HUES6 (cell line): Measurements from ENCODE around the gene YY1AP1.
"Not testable (repeated sequence)": the region's sequence is repeated elsewhere in the genome, so short reads cannot be mapped to it uniquely, and the experiment has no call there.

ENCODE experiments used
- H3K27ac ChIP-seq: 2 replicates; pipeline ENCODE4 v1.7.0; 2013; ENCODE audit warnings: low read depth, mild to moderate bottlenecking, low read length, inconsistent platforms
- H3K27me3 ChIP-seq: 2 replicates; pipeline ENCODE4 v1.6.1; 2013; ENCODE audit warnings: low read length; ENCODE audit not compliant: control insufficient read depth, insufficient read depth
- H3K36me3 ChIP-seq: 2 replicates; pipeline ENCODE4 v1.6.1; 2013; ENCODE audit warnings: low read length; ENCODE audit not compliant: control insufficient read depth, insufficient read depth
- H3K4me1 ChIP-seq: 2 replicates; pipeline ENCODE4 v1.6.1; 2013; ENCODE audit warnings: low read length; ENCODE audit not compliant: control insufficient read depth, insufficient read depth
- H3K4me3 ChIP-seq: 2 replicates; pipeline ENCODE4 v1.5.1; 2013; ENCODE audit warnings: low read depth, low read length
- H3K9ac ChIP-seq: one replicate; pipeline ENCODE4 v1.6.1; 2013; ENCODE audit warnings: mild to moderate bottlenecking, low read length
- H3K9me3 ChIP-seq: 2 replicates; pipeline ENCODE4 v1.6.1; 2013; ENCODE audit warnings: low read depth, low read length; ENCODE audit not compliant: control insufficient read depth, insufficient read depth

The YY1AP1 gene

GRCh38 chr1:155688324-155689080, at the start of gene YY1AP1:
TSS of gene YY1AP1 (minus strand) at chr1:155688774. CDS start at chr1:155680436, 8,338 bp downstream.
- Histone ChIP-seq H3K4me1 (0 out of 2 replicates have a peak, but pooled peaks cover 4% of the 10 kb centered on the region), H3K9me3 (peaks cover 24% of the 10 kb centered on the region; the same call in 1 of the 2 replicates), H3K27me3 (no peaks in the 10 kb centered on the region), H3K9ac (peak within 1 kb of the TSS; percentile 99), H3K27ac (peak within 1 kb of the TSS; percentile 99), H3K4me3 (peak within 1 kb of the TSS; percentile 97), H3K36me3 (peaks cover 32% of the 10 kb centered on the region)

- Histone ChIP-seq H3K36me3 (peaks cover 80% of the 10 kb centered on the region), H3K27ac (no peak overlapping the region), H3K4me1 (no peaks in the 10 kb centered on the region), H3K9me3 (no peaks in the 10 kb centered on the region), H3K4me3 (no peak overlapping the region), H3K9ac (no peak overlapping the region), H3K27me3 (no peaks in the 10 kb centered on the region)
Observed at GRCh38 chr1:155729031-155729898, 40.7 kb upstream of the YY1AP1 start.

GRCh38 chr1:155725142-155725541, 36.6 kb upstream of the YY1AP1 start:
- no peaks in the 10 kb centered on the region for H3K27me3 ChIP-seq
- H3K9me3 ChIP-seq, result no peaks in the 10 kb centered on the region
- H3K27ac ChIP-seq, result no peak overlapping the region
- H3K4me3 ChIP-seq, result no peak overlapping the region
- H3K9ac ChIP-seq, result no peak overlapping the region
- H3K4me1 ChIP-seq, result no peaks in the 10 kb centered on the region
- peaks cover 69% of the 10 kb centered on the region for H3K36me3 ChIP-seq

GRCh38 chr1:155719703-155720102, 31.1 kb upstream of the YY1AP1 start:
- Histone ChIP-seq H3K36me3 (peaks cover 58% of the 10 kb centered on the region), H3K27me3 (no peaks in the 10 kb centered on the region), H3K4me1 (no peaks in the 10 kb centered on the region)

GRCh38 chr1:155718524-155719115, 30.0 kb upstream of the YY1AP1 start:
- H3K27me3 ChIP-seq, H3K27ac ChIP-seq, H3K9ac ChIP-seq, H3K4me3 ChIP-seq, H3K9me3 ChIP-seq, H3K4me1 ChIP-seq: not testable (repeated sequence)
- H3K36me3 ChIP-seq, result peaks cover 64% of the 10 kb centered on the region

More at GRCh38 chr1:155719703-155720102, 31.1 kb upstream of the YY1AP1 start:
- Histone ChIP-seq H3K9me3 (no peaks in the 10 kb centered on the region), H3K9ac (no peak overlapping the region), H3K27ac (no peak overlapping the region), H3K4me3 (no peak overlapping the region)

GRCh38 chr1:155717041-155717440, 28.5 kb upstream of the YY1AP1 start:
- Histone ChIP-seq H3K9me3 (no peaks in the 10 kb centered on the region), H3K36me3 (peaks cover 67% of the 10 kb centered on the region), H3K27me3 (no peaks in the 10 kb centered on the region), H3K4me1 (no peaks in the 10 kb centered on the region), H3K9ac (no peak overlapping the region), H3K4me3 (no peak overlapping the region), H3K27ac (no peak overlapping the region)

GRCh38 chr1:155715777-155716176, 27.2 kb upstream of the YY1AP1 start:
- H3K27ac ChIP-seq, result no peak overlapping the region
- H3K9ac ChIP-seq, result no peak overlapping the region
- H3K27me3 ChIP-seq, result no peaks in the 10 kb centered on the region
- H3K9me3 ChIP-seq, result no peaks in the 10 kb centered on the region
- peaks cover 61% of the 10 kb centered on the region for H3K36me3 ChIP-seq
- no peaks in the 10 kb centered on the region for H3K4me1 ChIP-seq
- no peak overlapping the region for H3K4me3 ChIP-seq

- not testable (repeated sequence) for H3K9me3 ChIP-seq, H3K27me3 ChIP-seq, H3K27ac ChIP-seq, H3K4me1 ChIP-seq, H3K9ac ChIP-seq, H3K4me3 ChIP-seq
- peaks cover 55% of the 10 kb centered on the region for H3K36me3 ChIP-seq
Observed at GRCh38 chr1:155715056-155715455, 26.5 kb upstream of the YY1AP1 start.

GRCh38 chr1:155713075-155713474, 24.5 kb upstream of the YY1AP1 start:
- Histone ChIP-seq H3K27ac (no peak overlapping the region), H3K4me1 (no peaks in the 10 kb centered on the region), H3K36me3 (peaks cover 54% of the 10 kb centered on the region), H3K4me3 (no peak overlapping the region), H3K9me3 (no peaks in the 10 kb centered on the region), H3K27me3 (no peaks in the 10 kb centered on the region), H3K9ac (no peak overlapping the region)

- peaks cover 51% of the 10 kb centered on the region for H3K36me3 ChIP-seq
- H3K9ac ChIP-seq, H3K4me3 ChIP-seq, H3K27ac ChIP-seq, H3K4me1 ChIP-seq, H3K9me3 ChIP-seq, H3K27me3 ChIP-seq: not testable (repeated sequence)
Observed at GRCh38 chr1:155712636-155713035, 24.1 kb upstream of the YY1AP1 start.

- not testable (repeated sequence) for H3K9me3 ChIP-seq, H3K4me3 ChIP-seq, H3K4me1 ChIP-seq, H3K27ac ChIP-seq, H3K27me3 ChIP-seq, H3K9ac ChIP-seq
- H3K36me3 ChIP-seq, result peaks cover 43% of the 10 kb centered on the region
Observed at GRCh38 chr1:155711457-155711856, 22.9 kb upstream of the YY1AP1 start.
